Measurements from ENCODE around the gene KIF23.
A peak's percentile ranks its signal among the peaks of the same experiment; 100 is the strongest.

KIF23 gene

GRCh38 chr15:69465253-69465652 lies 51.1 kb downstream of the KIF23 start:
- DNase-seq (ENCODE audit: low spot score): no peak

- DNase-seq (ENCODE audit: low spot score): no peak
Observed at GRCh38 chr15:69466733-69467132, 52.6 kb downstream of the KIF23 start.

GRCh38 chr15:69467636-69468035 lies 53.5 kb downstream of the KIF23 start:
- no peak for DNase-seq (ENCODE audit: low spot score)

GRCh38 chr15:69468241-69469121 lies 54.3 kb downstream of the KIF23 start:
- no peak for DNase-seq (ENCODE audit: low spot score)

- DNase-seq (ENCODE audit: low spot score): no peak
Observed at GRCh38 chr15:69469467-69470201, 55.5 kb downstream of the KIF23 start.

GRCh38 chr15:69472046-69472445 lies 57.9 kb downstream of the KIF23 start:
- no peak for DNase-seq (ENCODE audit: low spot score)

- DNase-seq (ENCODE audit: low spot score): no peak
Observed at GRCh38 chr15:69472562-69472961, 58.4 kb downstream of the KIF23 start.

GRCh38 chr15:69474291-69474690 lies 60.1 kb downstream of the KIF23 start:
- no peak for DNase-seq (ENCODE audit: low spot score)

- DNase-seq (ENCODE audit: low spot score): no peak
Observed at GRCh38 chr15:69474846-69475455, 60.8 kb downstream of the KIF23 start.

GRCh38 chr15:69475769-69476358 lies 61.7 kb downstream of the KIF23 start:
- peak; percentile 78 for DNase-seq (ENCODE audit: low spot score)

- DNase-seq (ENCODE audit: low spot score): no peak
Observed at GRCh38 chr15:69476704-69477473, 62.7 kb downstream of the KIF23 start.

- no peak for DNase-seq (ENCODE audit: low spot score)
Observed at GRCh38 chr15:69478259-69478781, 64.2 kb downstream of the KIF23 start.

- no peak for DNase-seq (ENCODE audit: low spot score)
Observed at GRCh38 chr15:69479081-69479480, 64.9 kb downstream of the KIF23 start.

GRCh38 chr15:69479971-69480370 lies 65.8 kb downstream of the KIF23 start:
- DNase-seq (ENCODE audit: low spot score): no peak

- no peak for DNase-seq (ENCODE audit: low spot score)
Observed at GRCh38 chr15:69480932-69481331, 66.8 kb downstream of the KIF23 start.

GRCh38 chr15:69482686-69483256 lies 68.6 kb downstream of the KIF23 start:
- no peak for DNase-seq (ENCODE audit: low spot score)

- DNase-seq (ENCODE audit: low spot score): no peak
Observed at GRCh38 chr15:69484837-69485236, 70.7 kb downstream of the KIF23 start.

- DNase-seq (ENCODE audit: low spot score): no peak
Observed at GRCh38 chr15:69486481-69487110, 72.4 kb downstream of the KIF23 start.

GRCh38 chr15:69489073-69489571 lies 75.0 kb downstream of the KIF23 start:
- no peak for DNase-seq (ENCODE audit: low spot score)

- DNase-seq (ENCODE audit: low spot score): no peak
Observed at GRCh38 chr15:69490356-69491037, 76.3 kb downstream of the KIF23 start.
